GM19468 (cell line): ENCODE data around the gene ZNF492.
"Not testable (repeated sequence)": the region's sequence is repeated elsewhere in the genome, so short reads cannot be mapped to it uniquely, and the experiment has no call there.

ENCODE experiments used
- ATAC-seq: cut with Tn5 transposase; IDR thresholded peaks from one replicate; pipeline ENCODE4 v1.9.1; 2021; ENCODE audit warnings: mild to moderate bottlenecking, moderate library complexity, moderate number of reproducible peaks; ENCODE audit not compliant: unreplicated experiment; ENCODE audit errors: extremely low read depth

Gene ZNF492

DNA sequence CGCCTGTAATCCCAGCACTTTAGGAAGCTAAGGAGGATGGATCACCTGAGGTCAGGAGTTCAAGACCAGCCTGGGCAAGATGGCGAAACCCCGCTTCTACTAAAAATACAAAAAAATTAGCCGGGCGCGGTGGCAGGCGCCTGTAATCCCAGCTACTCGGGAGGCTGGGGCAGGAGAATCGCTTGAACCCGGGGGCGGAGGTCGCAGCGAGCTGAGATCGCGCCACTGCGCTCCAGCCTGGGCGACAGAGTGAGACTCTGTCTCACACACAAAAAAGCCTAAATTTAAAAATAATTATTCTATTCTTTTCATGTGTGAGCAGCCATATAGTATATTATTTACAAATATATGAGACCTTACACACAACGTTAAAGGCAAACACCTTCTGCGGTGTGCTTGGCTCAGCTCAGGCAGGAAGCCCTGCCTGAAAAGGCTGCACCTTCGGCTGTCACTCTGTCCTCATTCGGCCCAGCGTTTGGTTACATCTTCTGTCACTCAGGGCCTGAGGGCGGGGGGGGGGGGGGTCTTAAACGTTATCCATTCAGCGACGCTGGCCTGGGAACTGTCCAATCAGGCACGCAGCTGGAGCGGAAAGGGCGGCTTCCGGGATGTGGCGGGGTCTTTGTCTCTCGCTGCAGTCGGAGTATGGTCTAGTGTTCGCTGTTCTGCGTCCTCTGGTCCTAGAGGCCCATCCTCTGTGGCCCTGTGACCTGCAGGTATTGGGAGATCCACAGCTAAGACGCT, at the start of gene ZNF492:
Gene ZNF492 (plus strand): TSS at position 619 of the 744 bp plus-strand sequence. CDS start 19,076 bp downstream, outside the sequence.
- ATAC-seq, result not testable (repeated sequence)

DNA sequence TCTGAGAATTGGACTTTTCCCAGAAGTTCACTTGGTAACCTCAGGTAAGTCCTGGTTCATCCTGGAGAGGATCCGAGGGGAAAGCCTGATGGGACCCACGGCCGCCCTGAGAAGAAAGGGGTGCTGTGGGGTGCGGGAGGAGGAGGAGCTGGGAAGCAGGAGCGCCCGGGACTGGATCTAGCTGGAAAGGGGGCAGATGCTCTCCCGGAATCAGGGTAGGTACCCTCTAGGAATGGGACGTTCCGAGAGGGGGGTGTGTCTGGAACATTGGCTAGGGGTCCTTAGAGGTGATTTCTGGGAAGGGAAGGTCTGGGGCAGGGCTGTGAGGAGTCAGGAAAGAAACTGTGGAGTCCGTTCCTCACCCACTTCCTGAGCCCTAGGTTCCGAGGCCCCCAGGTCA, 38.7 kb upstream of the ZNF492 start:
- ATAC-seq, result no peak

DNA sequence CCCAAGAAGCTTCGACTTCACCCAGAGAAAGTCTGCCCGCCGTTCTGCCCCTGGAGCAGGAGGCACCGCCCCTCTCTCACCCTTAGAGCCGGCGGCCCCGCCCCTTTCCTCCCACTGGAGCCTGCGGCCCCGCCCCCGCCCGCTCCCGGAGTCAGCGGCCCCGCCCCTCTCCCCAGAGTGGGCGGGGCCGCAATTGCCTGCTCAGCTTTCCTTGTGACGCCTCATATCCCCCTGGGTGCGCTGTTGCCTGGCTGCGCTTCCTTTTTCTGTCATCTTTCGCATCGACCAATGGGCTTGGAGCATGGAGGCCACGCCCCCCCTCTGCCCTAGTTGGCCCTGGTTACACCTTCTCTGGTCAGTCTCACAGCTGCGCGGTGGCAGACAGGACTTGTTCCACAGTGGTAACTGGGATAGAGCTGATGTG, 38.2 kb upstream of the ZNF492 start:
- no peak for ATAC-seq

DNA sequence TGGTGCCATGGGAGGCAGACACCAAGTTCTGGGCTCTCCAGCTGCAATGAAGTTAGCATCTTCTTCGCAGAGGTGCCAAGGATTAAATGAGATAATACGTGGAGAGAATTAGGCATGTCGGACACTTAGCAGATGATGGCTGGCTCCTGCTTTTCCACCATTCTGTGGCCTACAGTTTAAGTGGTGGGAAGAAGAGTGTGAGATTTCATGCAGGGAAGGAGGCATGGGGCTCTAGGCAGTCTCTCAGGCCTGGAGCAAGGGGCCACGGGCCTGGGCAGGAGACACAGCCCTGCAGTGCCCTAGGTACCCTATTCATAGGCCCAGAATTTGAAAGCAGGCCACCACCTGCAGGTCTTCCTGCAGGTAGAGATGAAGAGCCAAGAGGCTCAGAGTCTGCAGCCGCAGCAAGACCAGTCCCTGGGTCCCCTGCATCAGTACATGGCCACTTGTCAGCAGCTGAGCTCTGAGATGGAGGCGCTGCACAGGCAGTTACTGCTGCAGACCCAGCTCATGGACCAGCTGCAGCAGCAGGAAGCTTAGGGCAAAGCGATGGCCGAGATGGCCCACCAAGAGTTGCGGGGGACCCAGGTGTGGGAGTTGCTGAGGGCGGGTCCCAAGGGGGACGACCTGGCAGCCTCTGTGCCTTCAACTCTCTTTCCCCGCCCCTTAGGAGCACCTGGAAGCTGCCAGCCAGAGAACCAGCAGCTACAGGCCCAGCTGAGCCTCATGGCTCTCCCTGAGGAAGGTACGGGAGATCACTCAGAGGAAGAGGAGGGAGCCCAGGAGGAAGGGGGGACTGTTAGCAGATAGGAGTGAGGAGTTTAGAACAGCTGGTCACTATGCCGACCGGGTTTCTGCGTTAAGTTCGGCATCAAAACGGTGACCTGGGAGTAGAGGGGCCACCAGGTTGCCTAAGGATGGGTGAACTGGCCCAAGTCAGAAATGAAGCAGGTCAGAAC, 33.2 kb upstream of the ZNF492 start:
- no peak for ATAC-seq

DNA sequence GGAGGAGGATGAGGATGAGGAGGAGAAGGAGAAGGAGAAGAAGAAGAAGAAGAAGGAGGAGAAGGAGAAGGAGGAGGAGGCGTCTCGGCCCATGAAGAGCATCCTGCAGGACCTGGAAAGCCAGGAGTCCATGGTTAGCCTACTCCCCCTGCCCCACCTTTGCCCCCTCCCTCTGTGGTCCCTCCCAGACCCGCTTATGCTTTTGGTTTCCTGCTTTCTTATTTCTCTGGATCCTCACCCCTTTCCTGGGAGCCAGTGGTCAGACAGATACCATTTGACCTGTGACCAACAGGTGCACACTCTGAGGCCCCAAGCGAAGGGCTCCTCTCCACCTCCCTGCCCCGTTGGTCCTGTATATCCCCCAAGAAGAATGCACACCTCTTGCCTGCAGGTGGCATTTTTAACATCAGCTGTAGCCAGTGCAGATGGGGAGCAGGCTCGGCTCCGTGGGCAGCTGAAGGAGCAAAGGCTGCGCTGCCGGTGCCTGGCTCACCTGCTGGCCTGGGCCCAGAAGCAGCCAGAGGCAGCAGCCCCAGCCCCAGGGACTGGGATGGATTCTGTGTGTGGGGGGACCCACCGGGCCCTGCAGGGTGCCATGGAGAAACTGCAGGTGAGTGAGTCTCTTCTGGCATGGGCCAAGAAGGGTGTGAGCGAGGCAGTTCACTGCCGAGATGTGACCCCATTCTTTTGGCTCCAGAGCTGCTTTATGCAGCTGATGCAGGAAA, 32.1 kb upstream of the ZNF492 start:
- no peak for ATAC-seq

DNA sequence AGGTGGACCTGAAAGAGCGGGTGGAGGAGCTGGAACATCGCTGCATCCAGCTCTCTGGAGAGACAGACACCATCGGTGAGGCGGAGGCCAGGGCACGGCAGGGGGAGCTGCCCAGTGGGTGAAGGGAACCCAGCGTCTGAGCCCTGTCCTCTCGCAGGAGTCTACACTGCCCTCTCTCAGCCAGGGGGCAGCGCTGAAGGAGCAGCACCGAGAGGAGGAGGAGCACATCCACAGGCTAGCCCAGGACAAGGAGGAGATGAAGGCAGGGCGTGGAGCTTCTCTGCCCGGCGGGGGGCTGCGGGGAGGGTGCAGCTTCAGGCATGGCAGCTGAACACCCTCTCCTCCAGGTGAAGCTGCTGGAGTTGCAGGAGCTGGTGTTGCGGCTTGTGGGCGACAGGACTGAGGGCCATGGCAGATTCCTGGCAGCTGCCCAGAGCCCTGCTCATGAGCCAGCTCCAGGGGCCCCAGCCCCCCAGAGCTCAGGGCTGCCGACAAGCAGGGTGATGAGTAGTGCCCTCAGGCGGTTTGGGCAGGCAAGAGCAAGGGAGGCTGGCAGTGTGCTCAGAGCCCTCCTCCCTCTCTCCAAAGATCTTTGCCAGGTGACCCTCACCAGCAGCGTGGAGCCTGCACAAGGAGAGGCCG, 31.4 kb upstream of the ZNF492 start:
- ATAC-seq, result no peak

DNA sequence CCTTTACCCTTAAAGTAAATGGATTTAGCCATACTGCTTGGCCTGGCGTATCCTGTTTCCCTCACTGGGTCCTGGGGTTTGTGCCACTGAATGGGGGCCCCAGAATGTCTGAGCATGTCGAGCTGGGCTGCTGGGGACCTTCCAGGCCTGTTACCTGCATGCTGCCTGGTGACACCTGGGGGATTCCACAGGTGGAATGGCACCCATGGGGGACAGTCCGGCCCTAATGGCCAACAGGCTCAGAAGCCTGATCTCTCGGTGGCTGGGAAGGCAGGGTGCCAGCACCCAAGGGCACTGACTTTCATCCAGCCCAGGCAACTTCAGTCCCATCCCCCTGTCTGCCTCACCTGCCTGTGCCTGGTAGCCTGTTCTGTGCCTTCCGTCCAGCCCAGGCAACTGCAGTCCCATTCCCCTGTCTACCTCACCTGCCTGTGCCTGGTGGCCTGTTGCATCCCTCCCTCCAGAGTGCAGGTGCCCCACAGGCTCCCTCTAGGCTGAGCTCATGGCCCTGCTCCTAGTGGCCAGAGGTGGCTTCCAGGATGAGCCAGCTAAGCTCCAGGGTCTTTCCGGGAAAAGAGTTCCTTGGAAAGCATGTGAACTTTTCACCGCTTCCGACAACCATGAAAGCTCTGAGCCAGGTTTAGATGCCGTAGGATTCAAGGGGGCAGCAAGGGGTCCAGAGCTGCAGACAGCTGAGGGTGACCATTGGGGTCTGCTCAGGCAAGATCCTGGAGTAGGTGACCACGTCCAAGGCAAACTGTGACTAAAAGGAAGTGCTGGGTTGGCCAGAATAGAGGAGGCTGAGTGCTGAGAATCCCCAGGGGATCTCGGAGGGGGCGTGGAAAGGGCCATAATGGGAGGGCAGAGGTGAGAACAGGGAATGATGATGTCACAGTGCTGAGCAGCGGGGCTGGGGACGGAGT, 30.3 kb upstream of the ZNF492 start:
- ATAC-seq, result no peak

DNA sequence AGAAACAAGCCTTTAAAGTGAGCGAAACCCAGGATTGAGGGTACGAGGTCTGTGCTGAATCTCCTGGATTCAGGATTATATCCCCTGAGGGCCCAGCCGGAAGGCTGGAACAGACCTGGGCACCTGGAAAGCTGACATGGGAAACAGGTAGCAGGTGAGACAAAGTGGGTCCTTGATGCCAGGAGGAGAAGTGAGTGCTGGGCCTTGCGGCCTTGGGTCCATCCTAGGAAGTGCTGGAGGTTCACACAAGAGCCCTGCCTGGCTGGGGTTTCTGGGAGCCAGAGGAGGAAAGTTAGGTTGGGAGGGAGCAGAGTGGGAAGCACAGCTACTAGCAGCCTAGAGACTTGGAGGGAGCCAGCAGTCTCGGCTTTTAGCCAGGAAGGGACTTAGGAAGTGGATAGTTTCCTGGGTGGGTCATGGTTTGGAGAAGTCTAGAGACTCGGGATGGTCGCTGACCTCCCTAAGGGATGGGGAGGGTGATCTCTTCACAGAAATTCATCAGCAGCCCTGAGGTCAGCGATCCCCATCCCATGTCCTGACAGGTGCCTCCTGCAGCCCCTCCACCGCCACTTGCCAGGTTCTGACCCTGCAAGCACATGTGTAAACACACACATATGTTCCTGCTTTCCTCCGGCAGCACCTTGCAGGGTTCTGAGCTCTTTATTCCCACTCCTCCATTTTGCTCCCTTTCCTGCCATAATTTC, 29.4 kb upstream of the ZNF492 start:
- no peak for ATAC-seq

DNA sequence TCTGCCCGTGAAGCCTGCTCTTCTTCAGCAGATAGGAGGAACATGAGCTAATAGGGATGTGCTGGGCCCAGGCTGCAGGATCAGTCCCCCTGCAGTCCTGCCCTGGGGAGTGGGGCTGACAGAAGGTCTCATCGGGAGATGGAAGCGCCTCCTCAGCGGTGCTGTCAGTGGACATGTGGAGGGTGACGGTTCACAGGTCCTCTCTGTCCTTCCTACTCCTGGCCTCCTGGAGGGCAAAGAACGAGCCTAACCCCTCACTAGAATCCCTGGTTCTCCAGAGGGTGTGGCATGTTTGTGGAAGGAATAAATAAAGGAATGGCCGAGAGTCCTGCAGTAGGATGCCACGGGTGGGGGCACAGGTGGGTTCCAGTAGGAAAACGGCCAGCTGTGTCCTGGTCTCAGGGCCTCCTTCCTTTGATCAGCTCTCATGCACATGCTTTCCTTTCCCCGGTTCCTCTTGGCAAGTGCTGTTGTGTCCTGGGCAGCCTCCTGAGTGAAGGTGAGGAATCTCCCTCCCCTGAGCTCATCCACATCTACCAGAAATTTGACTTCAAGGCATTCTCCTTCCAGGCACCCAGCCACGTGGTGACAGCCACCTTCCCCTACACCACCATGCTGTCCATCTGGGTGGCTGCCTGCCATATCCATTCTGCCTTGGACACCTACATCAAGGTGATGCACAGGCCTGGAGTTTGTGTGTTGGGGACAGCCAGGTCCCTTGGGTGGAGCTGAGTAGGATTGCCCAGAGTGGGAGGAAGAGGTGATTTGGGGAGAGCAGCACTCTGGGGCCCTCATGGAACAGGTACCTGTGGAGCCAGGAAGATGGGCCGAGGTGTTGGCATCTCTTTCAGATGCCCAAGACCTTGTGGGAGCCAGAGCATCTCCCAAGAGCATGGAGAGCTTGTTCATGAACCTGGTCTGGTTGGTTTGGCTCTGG, 28.6 kb upstream of the ZNF492 start:
- ATAC-seq, result no peak

DNA sequence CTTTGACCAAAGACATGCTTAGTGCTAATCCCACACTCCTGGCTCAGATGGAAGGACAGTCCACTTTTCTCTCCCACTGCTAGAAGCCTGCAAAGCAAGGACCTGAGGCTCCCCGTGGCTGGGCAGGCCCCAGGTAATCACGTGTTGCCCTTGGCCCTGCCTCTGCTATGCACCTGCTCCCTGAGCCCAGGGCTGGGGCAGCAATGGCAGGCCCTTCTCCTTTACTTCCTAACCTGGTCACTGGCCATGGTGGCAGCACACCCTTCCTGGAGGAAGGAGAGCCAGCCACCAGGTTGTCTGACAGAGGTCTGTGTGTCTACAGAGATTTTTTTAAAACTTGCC, 27.9 kb upstream of the ZNF492 start:
- ATAC-seq, result no peak

DNA sequence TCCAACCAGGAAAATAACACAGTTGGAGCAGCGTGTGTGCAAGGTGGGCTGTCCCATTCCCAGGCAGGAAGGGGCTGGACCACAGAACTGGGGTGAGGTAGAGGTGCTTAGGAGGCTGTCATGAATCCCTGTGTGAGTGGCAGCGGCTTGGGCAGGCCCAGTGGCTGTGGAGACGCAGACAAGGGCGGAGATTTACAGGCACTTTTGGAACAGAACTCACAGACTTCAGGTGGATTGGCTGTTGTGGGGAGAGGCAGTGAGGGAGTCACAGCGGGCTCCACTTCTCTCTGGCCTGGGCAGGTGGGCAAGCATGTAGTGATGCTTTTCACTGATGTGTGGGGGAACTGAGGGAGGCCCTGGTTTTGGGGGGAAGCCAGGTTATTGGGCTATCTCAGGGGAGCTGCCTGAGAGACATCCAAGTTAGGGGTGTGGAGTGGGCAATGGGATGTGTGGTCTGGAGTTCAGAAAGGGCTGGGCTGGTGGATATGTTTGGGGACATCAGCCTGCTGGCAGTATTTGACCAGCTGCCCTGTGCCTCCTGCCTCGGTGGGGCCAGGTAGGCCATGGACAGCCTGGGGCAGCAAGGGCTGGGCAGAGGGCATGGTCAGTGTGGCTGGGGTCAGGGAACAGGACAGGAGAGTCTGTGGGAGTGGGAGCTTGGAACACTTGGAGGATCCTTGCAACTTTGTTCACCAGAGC, 27.0 kb upstream of the ZNF492 start:
- ATAC-seq, result no peak

DNA sequence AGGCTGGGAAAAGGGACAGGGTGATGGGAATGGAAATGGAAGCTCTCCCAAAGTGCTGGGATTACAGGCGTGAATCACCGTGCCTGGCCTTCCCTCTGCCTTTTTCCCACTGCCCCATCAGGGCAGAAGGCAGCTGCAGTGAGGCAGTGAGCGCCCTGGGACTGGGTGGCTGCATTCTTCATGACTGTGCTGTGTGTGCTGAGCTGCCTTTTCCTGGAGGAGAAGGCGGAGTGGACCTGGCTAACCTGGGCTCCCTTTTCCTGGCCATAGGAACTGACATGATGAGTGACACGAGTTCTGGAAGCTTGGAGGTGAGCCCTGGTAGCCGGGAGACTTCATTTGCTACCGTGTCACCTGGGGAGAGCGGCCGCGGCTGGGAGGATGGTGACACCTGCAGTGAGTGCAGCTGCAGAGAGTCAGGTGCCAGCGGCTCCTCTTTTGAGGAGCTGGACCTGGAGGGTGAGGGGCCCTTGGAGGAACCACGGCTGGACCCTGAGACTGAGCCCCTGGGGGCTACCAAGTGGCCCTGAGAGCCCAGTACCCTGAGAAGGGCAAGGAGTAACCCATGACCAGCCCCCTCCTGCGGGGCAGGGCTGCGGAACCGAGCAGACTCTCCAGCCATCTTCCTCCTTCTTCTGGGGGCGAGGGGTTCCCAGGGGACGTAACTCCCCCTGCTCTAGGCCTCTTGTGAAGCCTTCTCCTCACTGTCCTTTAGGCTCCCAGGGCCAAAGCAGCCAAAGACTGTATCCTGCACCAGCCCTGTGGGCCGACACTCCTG, 26.3 kb upstream of the ZNF492 start:
- ATAC-seq, result no peak

DNA sequence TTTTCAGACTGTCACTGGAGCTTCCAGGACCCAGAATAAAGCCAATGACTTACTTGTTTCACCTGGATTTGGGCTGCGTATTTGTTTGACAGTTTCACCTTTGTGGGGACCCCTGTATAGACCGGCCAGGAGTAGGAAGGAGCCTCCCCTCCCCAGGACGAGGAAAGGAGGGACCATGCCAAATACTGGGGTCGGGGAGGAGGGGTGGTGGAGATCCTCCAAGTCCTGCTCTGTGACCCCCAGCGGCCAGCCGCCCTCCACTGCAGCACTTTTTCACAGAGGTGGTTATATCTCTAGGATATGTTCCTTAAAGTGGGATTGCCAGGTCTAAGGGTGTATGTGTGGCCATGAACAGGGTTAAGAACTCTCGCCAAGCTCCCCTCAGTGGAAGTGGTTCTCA, 25.7 kb upstream of the ZNF492 start:
- no peak for ATAC-seq

DNA sequence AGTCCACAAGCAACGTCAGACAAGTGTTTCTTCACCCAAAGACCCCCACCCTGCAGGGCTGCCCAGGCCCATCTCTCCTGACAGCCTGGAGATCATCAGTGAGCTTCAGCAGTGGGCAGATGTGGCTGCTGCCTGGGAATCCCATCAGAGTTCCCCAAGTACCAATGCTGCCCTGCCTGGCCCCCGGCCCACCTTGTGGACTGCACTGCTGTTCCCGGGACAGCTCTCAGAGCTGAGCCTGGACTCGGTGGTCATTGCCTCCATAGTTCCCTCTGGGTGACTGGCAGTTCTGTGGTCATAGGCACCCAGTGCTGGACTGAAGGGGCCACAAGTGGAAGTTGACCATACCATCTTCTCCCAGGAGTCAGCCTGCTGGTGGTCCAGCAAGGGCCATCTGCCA, 24.5 kb upstream of the ZNF492 start:
- ATAC-seq, result no peak

DNA sequence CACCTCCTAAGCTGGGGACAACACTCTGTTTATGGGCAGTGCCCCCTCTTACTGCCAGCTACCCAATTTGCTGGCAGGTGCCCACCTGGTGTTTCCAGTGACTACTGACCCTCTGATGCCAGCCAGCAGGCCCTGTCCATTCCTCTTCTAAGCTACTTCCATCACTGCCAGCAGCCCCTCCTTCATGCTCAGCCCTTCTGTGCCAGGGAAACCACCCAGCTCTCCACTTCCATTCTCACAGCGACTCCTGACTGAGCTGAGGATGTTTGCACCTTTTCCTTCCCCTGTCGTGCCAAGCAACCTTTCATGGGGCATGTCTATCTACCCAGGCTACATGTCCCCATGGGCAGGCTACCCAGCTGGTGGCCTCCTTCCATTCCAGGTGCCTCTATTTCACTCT, 24.0 kb upstream of the ZNF492 start:
- no peak for ATAC-seq

DNA sequence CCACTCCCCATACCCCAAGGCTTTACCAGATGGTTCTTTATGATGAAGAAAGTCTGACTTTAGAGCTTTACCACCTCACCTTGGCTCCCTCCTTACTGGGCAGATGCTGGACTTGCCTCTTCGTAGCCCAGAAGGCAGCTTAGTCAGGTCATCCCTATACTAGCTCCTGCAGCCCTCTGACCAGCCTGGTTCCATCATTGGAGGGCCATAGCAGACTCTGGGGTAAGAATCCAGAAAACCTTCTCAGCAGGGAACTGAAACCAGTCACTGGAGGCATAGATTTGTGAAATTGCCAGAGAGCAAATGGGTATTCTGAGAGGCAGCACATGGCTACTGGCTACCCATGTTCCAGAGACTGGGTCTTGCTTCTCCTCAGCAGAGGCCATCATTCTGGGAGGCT, 21.8 kb upstream of the ZNF492 start:
- no peak for ATAC-seq
